HG03097 (cell line): ENCODE measurements around the gene CDK5.
"Not testable (repeated sequence)": the region's sequence is repeated elsewhere in the genome, so short reads cannot be mapped to it uniquely, and the experiment has no call there.

ENCODE experiments used
- ATAC-seq: cut with Tn5 transposase; IDR thresholded peaks from one replicate; pipeline ENCODE4 v1.9.1; 2021; ENCODE audit not compliant: unreplicated experiment, low FRiP score

CDK5 gene

GRCh38 chr7:151058781-151059366 is 1.2 kb upstream of the CDK5 start:
- no peak for ATAC-seq

DNA sequence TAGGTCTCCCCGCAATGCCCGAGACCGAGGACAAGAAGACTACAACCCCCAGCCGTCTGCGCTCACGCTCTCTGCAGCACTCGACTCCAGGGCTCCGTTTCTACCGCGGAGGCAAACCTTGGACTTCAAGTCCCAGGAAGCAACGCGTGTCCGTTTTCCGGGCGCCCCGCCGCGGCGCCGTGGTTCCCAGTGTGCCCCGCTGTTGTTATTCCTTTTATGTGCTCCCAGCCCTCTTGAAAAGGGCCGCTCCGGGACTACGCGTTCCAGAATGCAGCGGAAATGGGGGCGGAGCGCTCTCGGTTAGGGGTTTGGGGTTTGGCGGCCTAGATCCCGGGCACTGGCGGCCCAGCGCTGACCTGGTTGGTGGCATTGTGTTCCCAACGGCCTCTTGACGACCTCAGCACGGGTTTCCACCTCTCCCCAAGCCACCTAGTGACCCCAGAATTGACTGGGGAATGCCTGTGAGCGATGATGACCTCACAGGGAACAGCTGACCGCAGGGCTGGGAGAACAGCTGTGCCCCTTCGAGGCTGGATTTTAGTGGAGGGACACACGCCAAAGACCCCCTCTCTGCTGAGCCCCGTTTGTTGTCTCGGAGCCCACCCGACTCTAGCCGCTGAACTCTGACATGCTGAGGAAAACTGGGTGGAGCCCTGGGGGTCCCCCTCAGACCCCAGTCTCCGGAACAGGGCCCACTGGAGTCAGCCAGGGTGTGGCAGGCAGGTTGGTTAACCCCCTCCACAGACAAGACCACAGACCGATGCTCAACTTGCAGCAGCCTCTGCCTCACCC is 488 bp upstream of the CDK5 start:
- ATAC-seq, result peak; percentile 81

DNA sequence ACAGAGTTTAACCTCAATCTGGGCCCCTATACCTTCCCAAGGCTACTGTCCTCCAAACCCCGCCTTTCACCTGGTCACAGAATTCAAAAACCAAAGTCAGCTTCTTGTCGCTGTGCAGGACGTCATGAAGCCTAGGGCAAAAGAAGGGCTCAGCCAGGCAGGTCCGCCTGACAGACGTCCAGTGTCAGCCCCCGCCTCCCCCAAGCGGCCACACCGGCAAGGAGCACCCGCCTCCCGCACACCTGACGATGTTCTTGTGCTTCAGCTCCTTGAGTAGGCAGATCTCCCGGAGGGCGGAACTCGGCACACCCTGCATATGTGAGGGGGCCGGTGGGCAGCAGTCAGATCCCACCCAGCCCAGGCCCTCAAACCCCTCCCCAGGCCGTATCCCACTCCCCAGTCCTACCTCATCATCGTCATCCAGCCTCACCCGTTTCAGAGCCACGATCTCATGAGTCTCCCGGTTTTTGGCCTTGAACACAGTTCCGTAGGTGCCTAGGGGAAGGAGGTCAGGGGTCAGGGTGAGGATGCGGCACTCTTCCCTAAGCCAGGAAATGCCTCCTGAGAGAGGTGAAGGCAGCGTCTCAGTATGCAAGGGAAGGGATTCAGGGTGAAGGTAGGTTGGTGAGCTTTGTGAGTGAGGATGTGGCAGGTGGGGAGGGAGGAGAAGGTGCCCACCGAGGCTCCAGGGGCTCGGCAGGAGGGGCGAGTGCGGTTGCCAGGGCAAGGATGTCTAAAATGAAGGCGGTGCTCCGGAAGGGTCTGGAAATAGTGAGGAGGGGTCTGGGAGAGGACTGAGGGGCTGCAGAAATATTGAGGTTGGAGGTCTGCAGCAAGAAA is 811 bp downstream of the CDK5 start:
- ATAC-seq, result no peak

DNA sequence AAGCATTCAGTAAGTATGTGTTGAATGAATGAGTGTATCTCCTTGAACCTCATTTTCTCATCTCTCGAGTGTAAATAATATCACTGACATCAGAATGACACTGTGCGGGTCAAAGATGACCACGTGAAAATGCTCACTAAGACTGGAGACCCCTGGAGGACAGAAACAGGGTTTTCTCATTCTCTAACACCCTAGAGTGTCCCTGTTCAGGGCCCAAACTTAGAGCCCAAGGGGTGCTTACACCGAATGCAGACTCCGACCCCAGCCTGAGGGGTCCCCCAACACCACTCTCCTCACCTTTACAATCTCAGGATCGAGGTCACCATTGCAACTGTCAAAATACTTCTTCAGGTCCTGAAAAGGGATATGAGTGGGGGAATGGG is 1.4 kb downstream of the CDK5 start:
- ATAC-seq, result no peak

GRCh38 chr7:151053751-151054150 is 3.9 kb downstream of the CDK5 start:
- no peak for ATAC-seq

DNA sequence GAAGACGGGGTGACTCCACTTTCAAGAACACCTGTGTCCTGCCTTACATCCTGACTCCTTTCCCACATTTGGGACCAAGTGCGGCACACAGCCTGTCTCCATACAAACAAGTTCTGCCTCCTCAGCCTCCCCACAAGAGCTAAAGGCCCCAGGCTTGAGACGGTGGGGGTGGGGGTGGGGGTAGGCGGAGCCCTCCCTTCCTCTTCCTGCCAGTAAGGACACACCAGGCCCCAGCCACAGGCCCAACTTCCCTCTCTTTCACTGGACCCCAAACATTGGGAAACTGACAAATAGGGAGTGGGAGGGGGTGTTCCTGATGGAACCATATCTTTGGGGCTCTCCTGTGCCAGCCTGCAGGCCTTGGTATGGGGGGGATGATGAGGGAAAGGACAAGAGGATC is 4.6 kb downstream of the CDK5 start:
- ATAC-seq, result no peak

GRCh38 chr7:151051108-151051507 is 6.6 kb downstream of the CDK5 start:
- no peak for ATAC-seq

GRCh38 chr7:151048911-151049463 is 8.7 kb downstream of the CDK5 start:
- ATAC-seq, result no peak

GRCh38 chr7:151047976-151048815 is 9.5 kb downstream of the CDK5 start, which contains the start of gene ASIC3:
ASIC3 (plus strand) TSS chr7:151048531; CDS start chr7:151048886, 355 bp downstream.
- no peak for ATAC-seq

DNA sequence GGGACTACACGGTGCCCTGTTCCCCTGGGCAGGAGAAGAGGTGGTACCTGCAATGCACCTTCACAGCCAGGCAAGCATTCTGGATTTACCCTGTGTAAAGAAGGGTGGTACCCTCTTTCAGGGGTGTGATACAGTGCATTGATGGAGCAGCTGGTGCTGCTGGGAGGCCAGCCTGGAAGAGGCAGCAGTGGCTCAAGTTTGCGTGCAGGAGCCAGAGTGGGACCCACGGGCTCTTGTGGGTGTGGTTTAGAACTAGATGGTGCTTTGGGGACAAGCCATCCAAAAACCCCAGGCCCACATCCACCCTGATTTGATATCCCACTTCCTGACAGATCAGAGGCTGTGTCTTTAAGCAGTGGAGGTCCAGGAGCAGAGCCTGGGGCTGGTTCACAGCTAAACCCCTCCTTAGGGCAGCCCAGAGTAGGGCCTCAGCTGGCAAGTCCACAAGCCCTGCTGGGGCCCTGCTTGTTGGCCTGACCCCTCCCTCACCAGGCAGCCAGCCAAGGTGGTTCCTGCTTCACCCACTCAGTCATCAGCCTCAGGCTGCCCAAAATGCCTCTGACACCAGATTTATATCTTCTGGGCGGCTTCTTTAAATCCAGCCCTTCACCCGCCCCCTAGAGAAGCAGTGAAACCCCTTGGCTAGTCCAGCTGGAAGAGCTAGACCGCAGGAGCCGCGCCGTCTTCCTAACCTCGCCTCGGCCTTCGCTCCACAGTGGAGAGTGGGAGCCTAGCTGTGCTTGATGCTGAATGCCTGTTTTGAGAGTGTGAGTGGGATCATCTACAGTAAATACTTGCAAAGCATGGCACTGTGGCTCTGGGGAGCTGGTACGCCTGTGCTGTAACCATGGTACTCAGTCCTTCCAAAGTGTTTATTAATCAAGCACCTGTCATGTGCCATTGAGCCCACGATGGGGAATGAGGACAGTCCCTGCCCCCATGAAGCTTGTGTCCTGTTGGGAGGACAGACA is 10.8 kb downstream of the CDK5 start:
- no peak for ATAC-seq

DNA sequence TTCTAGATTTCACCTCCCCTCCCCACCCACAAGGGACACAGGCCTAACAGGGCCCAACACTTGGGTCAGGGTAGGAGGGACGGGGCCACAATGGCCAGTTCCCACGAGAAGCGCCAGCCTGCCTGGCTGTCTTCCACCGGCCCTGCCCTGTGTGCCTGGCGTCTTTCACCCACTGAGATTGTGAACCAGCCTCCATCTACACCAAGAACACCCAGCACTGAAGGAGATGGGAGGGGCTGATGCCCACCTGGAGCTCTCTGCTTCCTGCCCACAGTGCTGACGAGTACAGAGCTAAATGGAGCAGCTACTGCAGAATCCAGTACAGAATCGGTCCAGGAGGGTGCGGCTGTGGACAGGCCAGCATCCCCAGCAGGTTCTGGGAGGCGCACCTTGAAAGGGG is 11.7 kb downstream of the CDK5 start:
- no peak for ATAC-seq

DNA sequence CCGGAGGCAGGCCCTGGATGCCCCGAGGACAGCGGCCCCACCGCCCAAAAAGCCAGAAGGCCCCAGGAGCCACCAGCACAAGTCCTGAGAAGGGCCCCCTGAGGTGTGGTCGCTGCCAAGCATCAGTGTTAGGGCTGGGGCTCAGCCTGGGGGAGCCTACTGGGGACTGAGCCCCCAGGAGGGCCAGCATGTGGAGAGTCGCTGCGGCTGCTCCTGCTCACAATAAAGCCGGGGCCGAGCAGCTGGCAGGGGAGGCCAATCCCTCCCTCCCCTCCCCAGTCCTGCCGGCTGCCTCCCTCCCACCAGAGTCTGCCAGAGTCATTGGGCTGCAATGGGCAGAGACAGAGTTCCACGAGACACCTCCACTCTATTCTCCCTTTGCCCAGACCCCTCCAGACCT is 12.4 kb downstream of the CDK5 start:
- no peak for ATAC-seq

DNA sequence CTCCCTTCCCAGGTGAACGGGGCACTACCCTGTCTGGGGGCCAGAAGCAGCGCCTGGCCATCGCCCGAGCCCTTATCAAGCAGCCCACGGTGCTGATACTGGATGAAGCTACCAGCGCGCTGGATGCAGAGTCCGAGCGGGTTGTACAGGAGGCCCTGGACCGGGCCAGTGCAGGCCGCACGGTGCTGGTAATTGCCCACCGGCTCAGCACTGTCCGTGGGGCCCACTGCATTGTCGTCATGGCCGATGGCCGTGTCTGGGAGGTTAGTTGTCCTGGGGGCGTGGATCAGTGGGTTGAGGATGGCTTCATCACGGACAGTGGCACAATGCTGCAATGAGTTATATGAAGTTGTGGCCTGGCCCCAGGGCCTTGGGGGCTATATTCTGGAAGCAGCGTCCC is 13.7 kb downstream of the CDK5 start:
- ATAC-seq, result no peak

DNA sequence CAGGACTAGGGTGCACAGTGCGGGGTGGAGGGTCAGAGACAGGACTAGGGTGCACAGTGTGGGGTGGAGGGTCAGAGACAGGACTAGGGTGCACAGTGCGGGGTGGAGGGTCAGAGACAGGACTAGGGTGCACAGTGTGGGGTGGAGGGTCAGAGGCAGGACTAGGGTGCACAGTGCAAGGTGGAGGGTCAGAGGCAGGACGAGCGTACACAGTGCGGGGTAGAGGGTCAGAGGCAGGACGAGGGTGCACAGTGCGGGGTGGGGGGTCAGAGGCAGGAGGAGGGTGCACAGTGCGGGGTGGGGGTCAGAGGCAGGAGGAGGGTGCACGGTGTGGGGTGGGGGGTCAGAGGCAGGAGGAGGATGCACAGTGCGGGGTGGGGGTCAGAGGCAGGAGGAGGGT is 14.2 kb downstream of the CDK5 start:
- not testable (repeated sequence) for ATAC-seq

GRCh38 chr7:151040616-151041375 is 16.9 kb downstream of the CDK5 start:
- no peak for ATAC-seq

DNA sequence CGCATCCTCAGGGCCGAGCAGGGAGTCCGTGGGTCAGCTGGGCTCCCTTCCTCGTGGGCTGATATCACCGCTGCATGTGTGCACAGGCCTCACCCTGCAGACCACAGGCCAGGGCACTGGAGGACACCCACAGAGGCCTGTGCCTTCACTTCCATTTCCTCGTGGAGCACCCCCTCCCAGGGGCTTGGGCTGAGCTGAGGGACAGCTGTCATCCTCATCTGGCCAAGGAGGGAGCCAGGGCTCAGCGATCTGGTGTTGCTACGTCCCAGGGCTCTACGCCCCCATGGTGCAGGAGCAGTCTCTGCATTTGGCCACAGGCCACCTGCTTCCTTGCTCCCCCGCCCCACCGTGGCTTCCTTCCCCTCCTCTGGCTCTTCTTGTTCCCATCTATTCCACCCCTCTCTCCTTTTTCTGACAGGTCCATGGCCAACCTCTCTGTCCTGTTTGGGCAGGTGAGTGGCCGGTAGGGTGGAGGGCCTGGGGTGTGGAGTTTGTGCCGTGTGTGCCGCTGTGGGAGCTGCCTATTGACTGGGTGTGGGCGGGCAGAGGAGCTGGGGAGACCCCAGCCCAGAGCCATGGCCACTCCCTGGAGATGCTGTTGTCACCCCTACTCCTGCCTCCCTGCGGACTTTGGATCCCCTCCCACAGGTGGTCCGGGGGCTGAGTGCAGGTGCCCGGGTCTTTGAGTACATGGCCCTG is 17.7 kb downstream of the CDK5 start:
- no peak for ATAC-seq

GRCh38 chr7:151038951-151039849 is 18.5 kb downstream of the CDK5 start:
- ATAC-seq, result no peak
